HG02938 (cell line): ENCODE results near the gene NTM.

ENCODE experiments used
- ATAC-seq: cut with Tn5 transposase; IDR thresholded peaks from one replicate; pipeline ENCODE4 v1.9.1; 2021; ENCODE audit warnings: mild to moderate bottlenecking, moderate library complexity; ENCODE audit not compliant: unreplicated experiment

The NTM gene

GRCh38 chr11:131924457-131925201 lies 554.2 kb downstream of the NTM start:
- ATAC-seq = no peak

GRCh38 chr11:131925829-131926228 lies 555.4 kb downstream of the NTM start:
- no peak for ATAC-seq

- peak; percentile 76 for ATAC-seq
Measured at GRCh38 chr11:131928992-131929391, 558.6 kb downstream of the NTM start.

- no peak for ATAC-seq
Measured at GRCh38 chr11:131932584-131933325, 562.3 kb downstream of the NTM start.

- ATAC-seq = no peak
Measured at GRCh38 chr11:131934006-131934405, 563.6 kb downstream of the NTM start.

- ATAC-seq = no peak
Measured at GRCh38 chr11:131938351-131938751, 567.9 kb downstream of the NTM start.

GRCh38 chr11:131940126-131940525 lies 569.7 kb downstream of the NTM start:
- no peak for ATAC-seq

GRCh38 chr11:131942878-131943277 lies 572.5 kb downstream of the NTM start:
- no peak for ATAC-seq

GRCh38 chr11:131943295-131943694 lies 572.9 kb downstream of the NTM start:
- no peak for ATAC-seq

- ATAC-seq = no peak
Measured at GRCh38 chr11:131944736-131945135, 574.3 kb downstream of the NTM start.

GRCh38 chr11:131945706-131946105 lies 575.3 kb downstream of the NTM start:
- ATAC-seq = no peak

- ATAC-seq = no peak
Measured at GRCh38 chr11:131947511-131947910, 577.1 kb downstream of the NTM start.

GRCh38 chr11:131951121-131951520 lies 580.7 kb downstream of the NTM start:
- no peak for ATAC-seq

GRCh38 chr11:131954146-131954545 lies 583.7 kb downstream of the NTM start:
- ATAC-seq = no peak

GRCh38 chr11:131955904-131956303 lies 585.5 kb downstream of the NTM start:
- no peak for ATAC-seq

GRCh38 chr11:131957201-131957600 lies 586.8 kb downstream of the NTM start:
- ATAC-seq = no peak

- no peak for ATAC-seq
Measured at GRCh38 chr11:131957875-131958274, 587.5 kb downstream of the NTM start.

- ATAC-seq = no peak
Measured at GRCh38 chr11:131962818-131963217, 592.4 kb downstream of the NTM start.

GRCh38 chr11:131964698-131965483 lies 594.5 kb downstream of the NTM start:
- ATAC-seq = no peak

GRCh38 chr11:131965504-131965903 lies 595.1 kb downstream of the NTM start:
- no peak for ATAC-seq

GRCh38 chr11:131966667-131967066 lies 596.3 kb downstream of the NTM start:
- ATAC-seq = no peak

- ATAC-seq = no peak
Measured at GRCh38 chr11:131969261-131969660, 598.8 kb downstream of the NTM start.
